Epithelial cell of proximal tubule (primary cell): ENCODE measurements around the gene BAIAP2. TPM values are rescaled to one million over a fixed set of nuclear protein-coding genes. Genes with fewer than 3 reads are reported as not detected.

Experiments
- DNase-seq: peaks from one replicate; pipeline ENCODE4 v3.0.0-alpha.2; 2011; ENCODE audit warnings: low read depth
- H3K4me3 ChIP-seq: 2 replicates; pipeline ENCODE4 v1.5.1; 2011; ENCODE audit warnings: low read depth, mild to moderate bottlenecking, low read length
- CTCF ChIP-seq: conservative IDR thresholded peaks from 2 replicates; pipeline ENCODE4 v1.5.1; 2012; ENCODE audit warnings: low read depth, mild to moderate bottlenecking, low read length
- total RNA-seq: library from RNA; depleted of rRNA; stranded (reverse); fragments of >200 nt; gene quantifications from 2 replicates; pipeline ENCODE4 v1.2.3, GENCODE V29; 2015

BAIAP2 gene
- total RNA-seq, 1 donor from 2014 or later = 44.0 TPM

- H3K4me3 ChIP-seq = no peak overlapping the region
- no peak for DNase-seq
- peak; percentile 61 for TF ChIP-seq CTCF
Measured at GRCh38 chr17:81040791-81041337, 5.9 kb downstream of the BAIAP2 start.

- DNase-seq = no peak
- no peak for TF ChIP-seq CTCF
- no peak overlapping the region for H3K4me3 ChIP-seq
Measured at GRCh38 chr17:81042606-81043005, 7.7 kb downstream of the BAIAP2 start.

- TF ChIP-seq CTCF = no peak
- H3K4me3 ChIP-seq = peak overlapping the region; percentile 37
- DNase-seq = no peak
Measured at GRCh38 chr17:81043319-81043724, 8.4 kb downstream of the BAIAP2 start.

- no peak for TF ChIP-seq CTCF
Measured at GRCh38 chr17:81043725-81044427, 8.9 kb downstream of the BAIAP2 start.

GRCh38 chr17:81044428-81044763 is 9.4 kb downstream of the BAIAP2 start:
- peak overlapping the region; percentile 33 for H3K4me3 ChIP-seq
- no peak for TF ChIP-seq CTCF
- DNase-seq = no peak

More at GRCh38 chr17:81043725-81044427, 8.9 kb downstream of the BAIAP2 start:
- peak overlapping the region; percentile 37 for H3K4me3 ChIP-seq
- DNase-seq = peak; percentile 67

GRCh38 chr17:81044764-81045589 is 10.0 kb downstream of the BAIAP2 start:
- peak overlapping the region; percentile 33 for H3K4me3 ChIP-seq
- no peak for TF ChIP-seq CTCF
- DNase-seq = peak; percentile 74
